Epithelial cell of proximal tubule (primary cell): Measurements from ENCODE around the gene ADAR. TPM values are rescaled to one million over a fixed set of nuclear protein-coding genes. Genes with fewer than 3 reads are reported as not detected.

Experiments used
- DNase-seq: peaks from one replicate; pipeline ENCODE4 v3.0.0-alpha.2; 2011; ENCODE audit warnings: low read depth
- H3K4me3 ChIP-seq: 2 replicates; pipeline ENCODE4 v1.5.1; 2011; ENCODE audit warnings: low read depth, mild to moderate bottlenecking, low read length
- CTCF ChIP-seq: conservative IDR thresholded peaks from 2 replicates; pipeline ENCODE4 v1.5.1; 2012; ENCODE audit warnings: low read depth, mild to moderate bottlenecking, low read length
- total RNA-seq: library from RNA; depleted of rRNA; stranded (reverse); fragments of >200 nt; gene quantifications from 2 replicates; pipeline ENCODE4 v1.2.3, GENCODE V29; 2015

Gene ADAR
- total RNA-seq, 1 donor from 2014 or later, result 63.4 TPM

- H3K4me3 ChIP-seq, result peak overlapping the region; percentile 41
These were observed 39.7 kb downstream of the ADAR start for GRCh38 chr1:154568157-154568815.

GRCh38 chr1:154567386-154568156 is 40.4 kb downstream of the ADAR start, which contains the start of gene CHRNB2:
TSS of gene CHRNB2 (plus strand) at chr1:154567778. CDS start at chr1:154568045, 267 bp downstream.
- peak within 1 kb of the TSS; percentile 41 for H3K4me3 ChIP-seq
- DNase-seq, result no peak
- TF ChIP-seq CTCF, result no peak

More at GRCh38 chr1:154568157-154568815, 39.7 kb downstream of the ADAR start:
- no peak for TF ChIP-seq CTCF
- no peak for DNase-seq

- no peak overlapping the region for H3K4me3 ChIP-seq
- no peak for TF ChIP-seq CTCF
- DNase-seq, result no peak
These were observed 42.1 kb downstream of the ADAR start for GRCh38 chr1:154565876-154566275.

- peak; percentile 66 for DNase-seq
- peak; percentile 94 for TF ChIP-seq CTCF
- peak overlapping the region; percentile 89 for H3K4me3 ChIP-seq
These were observed 48.4 kb downstream of the ADAR start for GRCh38 chr1:154559466-154560044.

- DNase-seq, result peak; percentile 68
- TF ChIP-seq CTCF, result no peak
- H3K4me3 ChIP-seq, result peak overlapping the region; percentile 89
These were observed 49.1 kb downstream of the ADAR start for GRCh38 chr1:154558720-154559465.

GRCh38 chr1:154557939-154558719 is 49.9 kb downstream of the ADAR start, which contains the start of gene UBE2Q1:
TSS of gene UBE2Q1 (minus strand) at chr1:154558662. CDS start at chr1:154558553, 109 bp downstream.
- DNase-seq, result no peak
- TF ChIP-seq CTCF, result no peak

More at GRCh38 chr1:154557939-154558719, 49.9 kb downstream of the ADAR start, which contains the start of gene UBE2Q1:
- H3K4me3 ChIP-seq, result peak within 1 kb of the TSS; percentile 89
